ENCODE measurements around the gene TCFL5. TPM values are rescaled to one million over a fixed set of nuclear protein-coding genes. Genes with fewer than 3 reads are reported as not detected.
A peak's percentile ranks its signal among the peaks of the same experiment; 100 is the strongest.

The TCFL5 gene
- total RNA-seq, 1 donor from 2014 or later = 12.2 TPM

- peaks cover 23% of the 10 kb centered on the region for H3K4me1 Mint-ChIP-seq
- H3K36me3 Mint-ChIP-seq = no peaks in the 10 kb centered on the region
- no peaks in the 10 kb centered on the region for H3K27me3 Mint-ChIP-seq (ENCODE audit: low read depth)
- no peaks in the 10 kb centered on the region for H3K9me3 Mint-ChIP-seq
- no peak for DNase-seq (ENCODE audit: low spot score in 2 of 2, unreplicated experiment in 2 of 2)
- H3K4me3 Mint-ChIP-seq = no peak overlapping the region
- no peak for TF ChIP-seq CTCF (IDR thresholded peaks at IDR 0.05; ENCODE audit: unreplicated experiment)
- peak overlapping the region; percentile 83 for H3K27ac Mint-ChIP-seq
These were observed 11.7 kb upstream of the TCFL5 start for GRCh38 chr20:62873280-62873679.

- no peak for DNase-seq (ENCODE audit: low spot score in 2 of 2, unreplicated experiment in 2 of 2)
- Mint-ChIP-seq H3K4me1 (peaks cover 23% of the 10 kb centered on the region), H3K4me3 (no peak overlapping the region), H3K9me3 (no peaks in the 10 kb centered on the region), H3K36me3 (no peaks in the 10 kb centered on the region), H3K27ac (no peak overlapping the region), H3K27me3 (ENCODE audit: low read depth) (no peaks in the 10 kb centered on the region)
- no peak for TF ChIP-seq CTCF (IDR thresholded peaks at IDR 0.05; ENCODE audit: unreplicated experiment)
These were observed 11.2 kb upstream of the TCFL5 start for GRCh38 chr20:62872862-62873261.

GRCh38 chr20:62872184-62872847 is 10.7 kb upstream of the TCFL5 start:
- Mint-ChIP-seq H3K36me3 (no peaks in the 10 kb centered on the region), H3K4me3 (no peak overlapping the region), H3K4me1 (peaks cover 23% of the 10 kb centered on the region), H3K9me3 (no peaks in the 10 kb centered on the region), H3K27me3 (ENCODE audit: low read depth) (peaks cover 2% of the 10 kb centered on the region), H3K27ac (no peak overlapping the region)
- no peak for TF ChIP-seq CTCF (IDR thresholded peaks at IDR 0.05; ENCODE audit: unreplicated experiment)
- no peak for DNase-seq (ENCODE audit: low spot score in 2 of 2, unreplicated experiment in 2 of 2)

GRCh38 chr20:62864207-62864606 is 2.6 kb upstream of the TCFL5 start:
- DNase-seq (ENCODE audit: low spot score in 2 of 2, unreplicated experiment in 2 of 2) = no peak
- Mint-ChIP-seq H3K27me3 (ENCODE audit: low read depth) (peaks cover 14% of the 10 kb centered on the region), H3K36me3 (peaks cover 2% of the 10 kb centered on the region), H3K9me3 (peaks cover 5% of the 10 kb centered on the region), H3K4me3 (no peak overlapping the region), H3K4me1 (peaks cover 22% of the 10 kb centered on the region), H3K27ac (no peak overlapping the region)
- TF ChIP-seq CTCF (IDR thresholded peaks at IDR 0.05; ENCODE audit: unreplicated experiment) = no peak

- no peak overlapping the region for H3K27ac Mint-ChIP-seq
- H3K4me1 Mint-ChIP-seq = peaks cover 25% of the 10 kb centered on the region
- DNase-seq (ENCODE audit: low spot score in 2 of 2, unreplicated experiment in 2 of 2) = peak in 1 of 2 experiments; percentile 52
- peaks cover 11% of the 10 kb centered on the region for H3K27me3 Mint-ChIP-seq (ENCODE audit: low read depth)
- no peak for TF ChIP-seq CTCF (IDR thresholded peaks at IDR 0.05; ENCODE audit: unreplicated experiment)
- peaks cover 5% of the 10 kb centered on the region for H3K9me3 Mint-ChIP-seq
- peaks cover 14% of the 10 kb centered on the region for H3K36me3 Mint-ChIP-seq
- H3K4me3 Mint-ChIP-seq = peak overlapping the region; percentile 42
These were observed 514 bp downstream of the TCFL5 start for GRCh38 chr20:62860924-62861691.

Data from mesothelial cell of epicardium (in vitro differentiated cells).